ENCODE measurements around the gene PTPRE.

- no peak for TF ChIP-seq CTCF (conservative IDR thresholded peaks at IDR 0.05; ENCODE audit: low read depth, low read length)
- no peak for TF ChIP-seq EZH2 (IDR thresholded peaks at IDR 0.05; ENCODE audit: borderline replicate concordance, low read depth, low read length, poor library complexity, severe bottlenecking)
These were observed 1.4 kb downstream of the PTPRE start for GRCh38 chr10:127908106-127908958.

All from A673 (cell line).